HG02943 (cell line): ENCODE measurements around the gene AHSP.
"Not testable (repeated sequence)": the region's sequence is repeated elsewhere in the genome, so short reads cannot be mapped to it uniquely, and the experiment has no call there.

Source experiments
- ATAC-seq: cut with Tn5 transposase; IDR thresholded peaks from one replicate; pipeline ENCODE4 v1.9.1; 2021; ENCODE audit warnings: mild to moderate bottlenecking, low read depth, moderate library complexity; ENCODE audit not compliant: unreplicated experiment

Gene AHSP

DNA sequence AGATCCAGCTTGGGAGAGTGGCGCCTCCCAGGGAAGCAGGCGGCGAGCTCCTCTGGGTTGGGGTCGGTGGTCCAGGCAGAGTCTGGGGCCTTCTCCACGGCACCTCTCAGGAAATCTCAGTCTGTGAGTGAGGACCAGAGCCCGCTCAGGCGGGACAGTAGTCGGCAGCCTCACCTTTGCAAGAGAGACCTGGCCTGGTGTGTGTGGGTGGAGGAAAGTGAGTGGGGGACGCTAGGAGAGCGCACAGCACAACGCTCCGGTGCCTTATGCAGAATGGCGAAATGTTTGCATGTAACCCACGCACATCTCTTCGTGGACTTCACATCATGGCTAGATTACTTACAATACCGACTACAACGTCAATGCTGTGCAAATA is 2.2 kb downstream of the AHSP start:
- ATAC-seq = no peak

DNA sequence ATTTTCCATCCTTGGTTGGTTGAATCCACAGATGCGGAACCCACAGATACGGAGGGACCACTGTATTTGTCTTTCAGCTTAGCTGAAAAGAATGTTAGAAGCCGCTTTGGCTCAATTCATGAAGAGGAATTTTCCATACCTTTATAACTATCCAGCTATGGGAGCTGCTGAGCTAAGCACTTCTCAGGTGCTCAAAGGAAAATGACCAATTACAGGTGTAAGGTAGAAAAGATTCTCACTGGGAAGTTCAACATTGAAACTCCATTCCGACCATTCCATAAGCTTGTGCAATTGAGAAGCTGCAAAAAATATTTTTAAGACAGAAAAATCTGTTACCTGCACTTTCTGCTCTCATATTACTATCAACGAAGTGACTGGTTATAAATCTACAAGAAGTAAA is 2.7 kb downstream of the AHSP start:
- no peak for ATAC-seq

DNA sequence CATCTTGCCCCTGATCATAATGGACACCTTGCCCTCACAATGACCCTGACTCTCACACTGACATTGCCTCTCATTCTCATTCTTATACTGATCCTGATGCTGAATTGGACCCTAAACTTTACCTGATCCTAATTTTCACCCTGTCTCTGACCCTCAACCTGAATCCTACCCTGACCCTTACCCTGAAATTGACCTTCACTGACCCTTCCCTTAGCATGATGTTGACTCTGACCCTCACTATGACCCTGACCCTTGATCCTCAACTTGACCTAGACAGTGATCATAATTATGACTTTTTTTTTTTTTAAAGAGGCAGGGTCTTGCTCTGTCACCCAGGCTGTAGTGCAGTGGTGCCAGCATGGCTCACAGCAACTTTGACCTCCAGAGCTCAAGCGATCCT is 3.4 kb downstream of the AHSP start:
- no peak for ATAC-seq

DNA sequence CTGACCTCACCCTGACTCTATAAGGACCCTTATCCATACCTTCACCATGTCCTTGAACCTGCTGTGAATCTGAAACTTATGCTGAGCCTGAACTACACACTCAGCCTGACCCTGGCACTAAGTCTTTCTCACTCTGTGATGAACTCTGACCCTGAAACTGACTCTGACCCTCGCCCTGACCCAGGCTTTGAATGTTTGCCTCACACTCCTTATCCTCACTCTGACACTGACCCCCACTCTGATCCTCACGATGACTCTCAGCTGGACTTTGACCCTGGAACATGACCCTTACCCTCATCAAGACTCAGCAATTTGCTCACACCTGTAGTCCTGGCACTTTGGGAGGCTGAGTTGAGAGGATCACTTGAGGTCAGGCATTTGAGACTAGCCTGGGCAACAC is 4.4 kb downstream of the AHSP start:
- no peak for ATAC-seq

DNA sequence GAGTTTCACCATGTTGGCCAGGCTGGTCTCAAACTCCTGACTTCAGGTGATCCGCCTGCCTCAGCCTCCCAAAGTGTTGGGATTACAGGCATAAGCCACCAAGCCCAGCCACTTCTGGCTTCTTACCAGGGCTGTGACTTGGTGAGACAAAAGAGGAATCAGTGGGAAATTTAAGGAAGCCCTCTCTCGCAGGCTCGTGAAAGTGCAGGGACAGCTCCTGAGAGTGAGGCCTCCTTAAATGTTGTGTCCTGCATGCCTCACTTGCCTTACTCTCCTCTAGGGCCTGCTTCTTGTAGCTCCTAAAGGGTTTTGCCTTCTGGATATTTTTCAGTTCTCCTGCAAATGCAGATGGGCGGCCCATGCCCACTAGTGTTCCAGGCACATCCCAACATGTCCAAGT is 5.2 kb downstream of the AHSP start:
- ATAC-seq = no peak

DNA sequence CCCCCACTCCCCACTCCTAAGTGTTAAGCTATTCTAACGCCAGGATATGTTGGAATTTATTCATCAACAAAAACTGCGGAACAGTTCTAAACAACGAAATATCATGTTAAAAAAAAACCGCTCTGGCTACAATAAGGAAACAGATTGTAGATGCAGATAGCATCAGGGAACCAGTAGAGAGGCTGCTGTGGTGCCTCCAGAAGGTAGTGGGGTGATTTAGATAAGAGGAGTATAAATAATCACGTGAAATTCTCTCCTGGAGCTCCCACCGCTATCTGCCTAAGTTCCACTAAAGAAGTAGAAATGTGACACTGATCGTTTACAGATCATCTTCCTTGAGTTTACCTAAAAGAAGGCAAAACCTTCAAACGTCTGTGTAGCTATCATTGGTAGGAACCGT is 8.0 kb downstream of the AHSP start:
- ATAC-seq = no peak

DNA sequence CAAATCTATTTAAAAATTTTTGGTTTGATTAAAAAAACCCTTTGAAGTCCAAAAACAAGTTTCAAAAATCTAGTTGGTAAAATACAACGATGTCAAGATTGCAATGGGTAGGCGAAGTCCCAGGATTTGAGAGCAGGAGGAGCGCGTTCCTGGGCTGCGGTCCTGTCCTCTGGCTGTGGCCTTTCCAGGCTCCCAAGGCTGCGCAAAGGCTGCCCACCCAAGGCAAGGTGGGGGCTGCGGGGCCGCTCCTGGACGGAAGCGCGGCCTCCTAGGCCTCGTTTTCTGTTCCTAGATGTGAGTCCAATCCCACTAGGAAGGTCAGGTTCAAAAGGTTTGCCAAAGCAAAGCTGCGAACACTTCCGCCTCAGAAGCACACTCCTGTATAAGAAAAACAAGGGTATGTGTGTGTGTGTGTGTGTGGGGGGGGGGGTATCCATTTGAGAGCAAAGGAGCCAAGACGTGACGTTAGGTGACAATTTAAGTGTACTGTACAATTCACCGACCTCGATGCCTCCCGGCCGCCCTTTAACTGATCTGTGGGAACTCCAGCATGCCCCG is 9.2 kb downstream of the AHSP start:
- ATAC-seq = no peak

DNA sequence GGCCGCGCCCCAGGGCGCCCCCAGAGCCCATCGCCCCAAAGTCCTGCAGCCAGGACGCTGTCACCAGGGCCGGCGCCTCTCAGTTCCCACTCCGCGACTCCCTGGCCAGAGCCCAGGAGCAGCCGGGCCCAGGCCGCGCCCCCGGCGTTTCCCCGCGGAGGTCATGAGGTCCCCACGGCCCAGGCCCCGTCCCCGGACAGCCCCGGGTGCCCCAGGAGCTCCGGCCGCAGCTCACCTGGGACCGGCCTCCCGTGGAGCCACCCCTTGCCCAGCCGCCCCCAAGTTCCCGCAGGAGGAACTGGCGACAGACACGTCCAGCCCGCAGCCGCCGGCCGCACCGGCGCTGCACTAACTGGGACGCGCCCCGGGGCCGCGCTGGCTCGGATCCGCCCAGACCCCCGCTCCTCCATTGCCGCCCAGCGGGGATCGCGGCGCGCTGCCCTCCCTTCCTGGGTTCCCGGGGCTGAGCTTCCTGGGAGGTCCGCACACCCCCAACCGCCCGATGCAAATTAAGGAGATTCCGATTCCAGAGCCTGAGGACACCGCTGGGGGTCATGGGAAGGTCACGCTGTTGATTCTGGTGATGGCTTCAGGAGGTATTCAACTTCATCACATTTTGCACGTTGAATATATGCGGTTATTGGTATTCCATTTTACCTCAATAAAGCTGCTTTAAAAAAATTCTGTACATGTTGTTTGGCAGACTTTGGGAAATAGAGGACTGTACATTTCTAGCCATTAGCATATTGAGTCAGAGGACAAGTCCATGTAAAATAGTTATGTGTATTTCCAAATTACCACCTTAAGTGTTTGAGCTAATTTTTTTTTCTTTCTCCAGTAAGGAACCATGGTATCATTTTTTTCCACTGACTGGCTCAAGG is 9.9 kb downstream of the AHSP start:
- ATAC-seq = no peak

DNA sequence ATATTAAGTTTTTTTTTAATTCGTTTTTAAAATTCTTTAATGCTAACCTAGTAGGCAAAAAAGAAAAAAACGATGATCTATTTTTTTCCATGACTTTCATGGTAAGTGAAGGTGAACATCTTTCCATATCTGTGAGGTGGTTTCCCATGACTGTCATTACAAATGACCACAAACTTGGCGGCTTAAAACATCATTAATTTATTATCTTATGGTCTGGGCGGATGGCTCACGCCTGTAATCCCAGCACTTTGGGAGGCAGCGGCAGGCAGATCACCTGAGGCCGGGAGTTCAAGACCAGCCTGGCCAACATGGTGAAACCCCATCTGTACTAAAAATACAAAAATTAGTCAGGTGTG is 10.5 kb downstream of the AHSP start:
- not testable (repeated sequence) for ATAC-seq

DNA sequence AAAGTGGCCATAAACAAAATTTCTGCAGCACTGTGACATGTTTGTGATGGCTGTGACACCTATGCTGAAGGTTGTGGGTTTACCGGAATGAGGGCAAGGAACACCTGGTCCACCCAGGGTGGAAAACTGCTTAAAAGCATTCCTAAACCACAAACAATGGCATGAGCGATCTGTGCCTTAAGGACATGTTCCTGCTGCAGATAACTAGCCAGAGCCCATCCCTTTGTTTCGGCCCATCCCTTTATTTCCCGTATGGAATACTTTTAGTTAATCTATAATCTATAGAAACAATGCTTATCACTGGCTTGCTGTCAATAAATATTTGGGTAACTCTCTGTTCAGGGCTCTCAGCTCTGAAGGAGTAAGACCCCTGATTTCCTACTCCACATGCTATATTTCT is 12.1 kb downstream of the AHSP start:
- not testable (repeated sequence) for ATAC-seq

DNA sequence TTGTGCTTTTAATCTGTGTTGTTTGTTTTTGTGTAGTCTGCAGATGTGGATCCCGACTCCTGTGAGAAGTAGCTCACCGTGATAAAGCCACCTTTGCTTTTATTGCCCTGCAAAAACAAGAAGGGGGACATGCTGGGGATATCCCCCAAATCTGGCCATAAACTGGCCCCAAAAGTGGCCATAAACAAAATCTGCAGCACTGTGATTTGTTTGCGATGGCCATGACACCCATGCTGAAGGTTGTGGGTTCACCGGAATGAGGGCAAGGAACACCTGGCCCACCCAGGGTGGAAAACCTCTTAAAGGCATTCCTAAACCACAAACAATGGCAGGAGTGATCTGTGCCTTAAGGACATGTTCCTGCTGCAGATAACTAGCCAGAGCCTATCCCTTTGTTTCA is 15.1 kb downstream of the AHSP start:
- ATAC-seq = no peak

DNA sequence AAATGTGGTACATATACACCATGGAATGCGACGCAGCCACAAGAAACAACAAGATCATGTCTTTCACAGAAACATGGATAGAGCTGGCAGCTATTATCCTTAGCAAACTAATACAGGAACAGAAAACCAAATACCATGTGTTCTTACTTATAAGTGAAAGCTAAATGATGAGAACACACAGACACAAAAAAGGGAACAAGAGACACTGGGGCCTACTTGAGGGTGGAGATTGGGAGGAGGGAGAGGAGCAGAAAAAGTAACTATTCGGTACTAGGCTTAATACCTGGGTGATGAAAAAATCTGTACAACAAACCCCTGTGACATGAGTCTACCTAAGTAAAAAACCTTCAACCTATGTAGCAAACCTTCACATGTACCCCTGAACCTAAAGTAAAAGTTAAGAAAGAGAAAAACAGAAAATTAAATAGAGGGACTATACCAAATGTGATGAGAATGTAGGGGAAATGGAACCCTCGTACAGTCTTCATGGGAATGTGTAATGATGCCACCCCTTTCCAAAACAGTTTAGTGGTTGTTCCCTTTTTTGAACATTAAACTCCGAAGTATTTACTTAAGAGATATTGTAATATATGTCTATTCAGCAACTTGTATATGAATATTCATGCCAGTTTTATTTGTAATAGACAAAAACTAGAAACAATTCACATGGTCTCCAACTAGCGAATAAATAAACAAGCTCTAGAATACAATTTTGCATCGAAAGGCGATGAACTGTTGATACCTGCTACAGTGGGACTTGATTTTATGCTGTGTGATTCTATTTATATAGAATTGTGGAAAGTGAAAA is 33.9 kb downstream of the AHSP start:
- no peak for ATAC-seq

DNA sequence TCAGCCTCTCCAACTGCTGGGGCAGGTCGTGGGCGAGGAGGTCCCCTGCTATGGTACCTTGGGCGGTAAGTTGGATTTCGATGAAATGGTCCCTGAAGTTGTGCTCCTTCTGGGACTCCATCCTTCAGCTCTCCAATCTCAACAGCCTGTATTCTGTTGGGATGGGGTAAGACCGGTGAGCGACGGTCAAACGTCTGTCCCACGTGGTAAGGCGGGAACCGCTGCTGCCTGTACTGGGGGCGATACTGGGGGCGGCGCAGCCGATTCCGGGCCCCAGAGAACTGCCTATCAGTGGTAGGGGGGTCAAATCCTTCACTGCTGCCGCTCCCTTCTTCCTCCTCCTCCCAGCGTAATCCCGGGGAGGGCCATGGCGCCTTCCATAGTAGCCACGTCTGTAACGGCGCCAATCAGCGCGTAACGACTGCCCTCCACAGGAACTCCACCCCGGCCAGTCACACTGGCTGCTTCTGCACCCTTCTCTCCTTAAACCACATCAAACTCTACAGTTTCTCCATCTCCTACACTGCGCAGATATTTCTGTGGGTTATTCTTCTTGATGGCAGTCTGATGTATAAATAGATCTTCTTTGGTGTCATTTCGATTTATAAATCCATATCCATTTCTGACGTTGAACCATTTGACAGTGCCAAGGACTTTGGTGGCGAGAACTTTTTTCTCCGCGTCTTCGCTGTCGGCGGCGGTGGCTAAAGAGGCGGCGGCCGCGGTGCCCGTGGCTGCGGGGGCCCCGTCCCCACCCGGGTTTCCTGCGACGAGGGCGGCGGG is 41.1 kb downstream of the AHSP start:
- no peak for ATAC-seq

DNA sequence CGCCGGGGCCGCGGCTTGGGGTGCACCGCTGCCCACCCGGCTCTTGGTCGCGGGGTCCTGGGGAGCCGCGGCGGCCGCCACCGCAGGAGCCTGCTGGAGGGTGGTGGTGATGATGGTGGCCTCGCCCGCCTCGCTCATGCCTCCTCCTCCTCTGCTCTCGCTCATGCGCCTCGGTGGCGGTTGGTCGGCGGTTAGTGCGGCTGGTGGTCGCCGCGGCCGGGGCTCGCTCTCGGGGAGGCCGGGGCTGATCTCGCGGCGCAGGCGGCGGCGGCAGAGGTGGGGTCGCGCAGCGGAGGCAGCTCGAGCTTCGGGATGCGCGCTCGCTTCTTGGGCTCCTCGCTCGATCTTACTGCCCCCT is 41.6 kb downstream of the AHSP start:
- no peak for ATAC-seq

DNA sequence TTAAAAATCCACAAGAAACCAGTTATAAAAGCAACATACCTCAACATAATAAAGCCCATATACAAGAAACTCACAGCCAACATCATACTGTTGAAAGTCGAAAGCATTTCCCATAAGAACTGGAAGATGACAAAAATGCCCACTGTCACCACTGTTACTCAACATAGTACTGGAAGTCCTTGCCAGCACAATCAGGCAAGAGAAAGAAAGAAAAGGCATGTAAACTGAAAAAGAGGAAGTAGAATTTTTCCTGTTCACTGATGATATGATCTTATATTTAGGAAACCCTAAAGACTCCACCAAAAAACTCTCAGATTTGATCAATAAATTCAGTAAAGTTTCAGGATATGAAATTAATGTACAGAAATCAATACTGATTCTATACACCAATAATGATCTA is 45.1 kb downstream of the AHSP start:
- no peak for ATAC-seq

DNA sequence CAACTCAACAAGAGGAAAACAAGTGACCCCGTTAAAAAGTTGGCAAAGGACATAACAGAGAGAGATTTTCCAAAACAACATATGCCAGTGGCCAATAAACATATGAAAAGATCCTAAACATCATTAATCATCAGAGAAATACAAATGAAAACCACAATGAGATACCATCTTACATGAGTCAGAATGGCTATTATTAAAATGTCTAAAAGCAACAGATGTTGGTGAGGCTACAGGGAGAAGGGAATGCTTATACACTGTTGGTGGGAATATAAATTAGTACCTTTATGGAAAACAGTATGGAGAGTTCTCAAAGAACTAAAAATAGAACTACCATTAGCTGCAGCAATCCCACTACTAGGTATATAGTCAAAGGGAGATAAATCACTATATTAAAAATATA is 46.5 kb downstream of the AHSP start:
- not testable (repeated sequence) for ATAC-seq

DNA sequence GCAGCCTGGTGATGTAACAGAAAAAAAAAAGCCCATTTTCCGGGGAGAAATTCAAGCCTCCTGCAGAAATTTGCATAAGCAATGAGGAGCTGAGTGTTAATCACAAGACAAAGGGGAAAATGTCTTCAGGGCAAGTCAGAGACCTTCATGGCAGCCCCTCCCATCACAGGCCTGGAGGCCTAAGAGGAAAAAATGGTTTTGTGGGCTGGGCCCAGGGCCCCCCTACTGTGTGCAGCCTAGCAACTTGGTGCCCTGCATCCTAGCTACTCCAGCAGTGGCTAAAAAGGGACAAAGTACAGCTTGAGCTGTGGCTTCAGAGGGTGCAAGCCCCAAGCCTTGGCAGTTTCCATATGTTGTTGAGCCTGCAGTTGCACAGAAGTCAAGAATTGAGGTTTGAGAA is 49.7 kb downstream of the AHSP start:
- no peak for ATAC-seq
